Brain microvascular endothelial cell (primary cell): ENCODE results near the gene JAG1.

Experiments used
- DNase-seq: peaks from one replicate; pipeline ENCODE4 v3.0.0-alpha.2; 2020
- H3K27ac ChIP-seq: fragments of 250-450 bp; sonication (Bioruptor Pico); 2 replicates; pipeline ENCODE4 v1.5.1; 2020; ENCODE audit warnings: mild to moderate bottlenecking, moderate library complexity
- H3K27me3 ChIP-seq: fragments of 250-450 bp; sonication (Bioruptor Pico); replicated peaks from 2 replicates; pipeline ENCODE4 v1.5.1; 2020; ENCODE audit warnings: mild to moderate bottlenecking
- H3K36me3 ChIP-seq: fragments of 250-450 bp; sonication (Bioruptor Pico); replicated peaks from 2 replicates; pipeline ENCODE4 v1.5.1; 2020; ENCODE audit warnings: mild to moderate bottlenecking
- H3K4me3 ChIP-seq: 2 replicates; pipeline ENCODE4 v1.5.1; 2011; ENCODE audit warnings: low read depth, mild to moderate bottlenecking, control low read depth, low read length, moderate library complexity
- CTCF ChIP-seq: IDR thresholded peaks from 2 replicates; pipeline ENCODE4 v1.5.1; 2011; ENCODE audit warnings: low read depth, mild to moderate bottlenecking, moderate library complexity, low read length, control low read depth, inconsistent platforms; ENCODE audit errors: missing control alignments
- in situ Hi-C: cut with HindIII; loops from 2 replicates; pipeline ENCODE4 v1.10.0; 2017; ENCODE audit warnings: low sequenced_read_pairs, low pct_ligation_motif_present

JAG1 gene

DNA sequence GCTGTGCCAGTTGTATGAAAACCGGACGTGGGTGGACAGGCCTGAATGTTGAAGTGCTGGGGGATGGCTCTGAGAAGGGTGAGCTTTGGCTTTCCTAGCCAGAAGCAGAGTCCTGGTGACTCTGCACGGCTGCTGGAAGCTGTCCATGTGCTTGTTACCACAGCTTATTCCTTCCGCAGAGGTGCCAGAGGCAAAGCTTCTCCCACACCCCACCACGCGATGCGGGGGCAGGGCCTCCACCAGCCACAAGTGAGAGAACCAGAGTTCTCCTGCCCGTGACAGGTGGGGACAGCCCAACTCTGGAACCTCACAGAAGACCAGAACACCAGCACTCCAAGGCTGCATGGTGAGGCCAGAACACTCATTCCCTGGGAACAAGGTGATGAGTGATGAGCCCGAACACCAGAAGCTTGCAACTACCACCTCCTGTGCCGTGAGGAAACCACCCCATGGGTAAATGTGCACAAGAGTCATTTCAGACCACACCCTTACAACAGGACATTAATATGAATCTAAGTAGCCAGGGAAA, 36.7 kb downstream of the JAG1 start:
- TF ChIP-seq CTCF: no peak
- H3K27me3 ChIP-seq: no peaks in the 10 kb centered on the region
- peak overlapping the region; percentile 71 for H3K27ac ChIP-seq
- peak; percentile 74 for DNase-seq
- no peak overlapping the region for H3K4me3 ChIP-seq
- in situ Hi-C loops: no loop called here
- H3K36me3 ChIP-seq: peaks cover 36% of the 10 kb centered on the region

- in situ Hi-C loops: no loop called here
- Histone ChIP-seq H3K4me3 (no peak overlapping the region), H3K36me3 (peaks cover 29% of the 10 kb centered on the region), H3K27me3 (no peaks in the 10 kb centered on the region), H3K27ac (peak overlapping the region; percentile 71)
- DNase-seq: peak; percentile 66
- peak; percentile 37 for TF ChIP-seq CTCF
Observed at GRCh38 chr20:10636326-10636818, 37.4 kb downstream of the JAG1 start.

- H3K4me3 ChIP-seq: no peak overlapping the region
- peak overlapping the region; percentile 71 for H3K27ac ChIP-seq
- H3K27me3 ChIP-seq: no peaks in the 10 kb centered on the region
- peaks cover 22% of the 10 kb centered on the region for H3K36me3 ChIP-seq
- no peak for TF ChIP-seq CTCF
- DNase-seq: no peak
- in situ Hi-C loops: no loop called here
Observed at GRCh38 chr20:10635476-10636208, 38.2 kb downstream of the JAG1 start.

- Histone ChIP-seq H3K27ac (peak overlapping the region; percentile 71), H3K27me3 (no peaks in the 10 kb centered on the region), H3K36me3 (peaks cover 14% of the 10 kb centered on the region), H3K4me3 (no peak overlapping the region)
- in situ Hi-C loops: no loop called here
- TF ChIP-seq CTCF: no peak
- no peak for DNase-seq
Observed at GRCh38 chr20:10634683-10635411, 39.0 kb downstream of the JAG1 start.

DNA sequence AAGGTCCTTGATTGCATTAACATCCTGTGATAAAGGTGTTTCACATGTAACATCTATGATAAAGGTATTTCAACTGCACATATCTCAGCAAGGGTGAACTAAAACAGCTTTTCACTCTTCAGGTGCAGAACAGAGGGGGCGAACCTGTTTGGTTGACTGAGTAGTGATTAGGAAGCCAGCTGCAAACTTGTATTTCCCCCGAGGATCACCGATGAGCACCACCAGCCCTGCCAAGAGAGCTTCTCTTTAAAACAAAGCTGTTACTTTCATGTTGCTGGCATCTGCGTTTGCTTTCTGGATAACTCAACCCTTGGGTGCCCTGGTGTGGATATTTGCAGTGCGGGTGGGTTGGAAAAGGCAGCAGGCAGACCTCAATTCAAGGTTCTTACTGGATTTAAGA, 39.6 kb downstream of the JAG1 start:
- DNase-seq: no peak
- Histone ChIP-seq H3K36me3 (peaks cover 9% of the 10 kb centered on the region), H3K4me3 (no peak overlapping the region), H3K27ac (peak overlapping the region; percentile 71), H3K27me3 (no peaks in the 10 kb centered on the region)
- no peak for TF ChIP-seq CTCF
- in situ Hi-C loops: no loop called here
